ENCODE measurements around the gene AKAP6. TPM values are rescaled to one million over a fixed set of nuclear protein-coding genes. Genes with fewer than 3 reads are reported as not detected.

The AKAP6 gene
- total and polyA plus RNA-seq, 8 donors: 3.7 to 7.2 (median 6.0) TPM

- Histone ChIP-seq H3K4me1 (no peaks in the 10 kb centered on the region), H3K36me3 (no peaks in the 10 kb centered on the region), H3K27ac (no peak overlapping the region), H3K4me3 (no peak overlapping the region), H3K9me3 (no peaks in the 10 kb centered on the region), H3K27me3 (no peaks in the 10 kb centered on the region)
- no peak for TF ChIP-seq CTCF (IDR thresholded peaks at IDR 0.05)
- no peak for DNase-seq
- intact Hi-C loops (cut with DNase I): no loop called here
- no peak for ATAC-seq
Observed at GRCh38 chr14:32404784-32405573, 75.9 kb downstream of the AKAP6 start.

GRCh38 chr14:32405856-32406255 lies 76.8 kb downstream of the AKAP6 start:
- no peaks in the 10 kb centered on the region for H3K27me3 ChIP-seq
- no peak for TF ChIP-seq CTCF (IDR thresholded peaks at IDR 0.05)
- no peak overlapping the region for H3K27ac ChIP-seq
- DNase-seq: no peak
- no peak overlapping the region for H3K4me3 ChIP-seq
- H3K4me1 ChIP-seq: no peaks in the 10 kb centered on the region
- ATAC-seq: no peak
- no peaks in the 10 kb centered on the region for H3K36me3 ChIP-seq
- no peaks in the 10 kb centered on the region for H3K9me3 ChIP-seq
- intact Hi-C loops (cut with DNase I): no loop called here

- no peak overlapping the region for H3K27ac ChIP-seq
- H3K36me3 ChIP-seq: no peaks in the 10 kb centered on the region
- H3K4me3 ChIP-seq: no peak overlapping the region
- ATAC-seq: no peak
- no peak for TF ChIP-seq CTCF (IDR thresholded peaks at IDR 0.05)
- no peaks in the 10 kb centered on the region for H3K9me3 ChIP-seq
- H3K4me1 ChIP-seq: no peaks in the 10 kb centered on the region
- H3K27me3 ChIP-seq: no peaks in the 10 kb centered on the region
- intact Hi-C loops (cut with DNase I): no loop called here
- peak in 1 of 4 donors; percentile 24 for DNase-seq
Observed at GRCh38 chr14:32407130-32407529, 78.0 kb downstream of the AKAP6 start.

GRCh38 chr14:32408018-32408417 lies 78.9 kb downstream of the AKAP6 start:
- Histone ChIP-seq H3K36me3 (no peaks in the 10 kb centered on the region), H3K4me3 (no peak overlapping the region), H3K9me3 (no peaks in the 10 kb centered on the region), H3K27ac (no peak overlapping the region), H3K27me3 (no peaks in the 10 kb centered on the region), H3K4me1 (no peaks in the 10 kb centered on the region)
- intact Hi-C loops (cut with DNase I): no loop called here
- ATAC-seq (no peak), DNase-seq (peak in 2 of 4 donors; percentile 21 to 35)
- TF ChIP-seq CTCF (IDR thresholded peaks at IDR 0.05): no peak

- Histone ChIP-seq H3K4me3 (no peak overlapping the region), H3K27me3 (no peaks in the 10 kb centered on the region), H3K27ac (no peak overlapping the region), H3K9me3 (no peaks in the 10 kb centered on the region), H3K4me1 (no peaks in the 10 kb centered on the region), H3K36me3 (no peaks in the 10 kb centered on the region)
- intact Hi-C loops (cut with DNase I): no loop called here
- TF ChIP-seq CTCF (IDR thresholded peaks at IDR 0.05): no peak
- no peak for ATAC-seq
- DNase-seq: no peak
Observed at GRCh38 chr14:32412103-32412502, 83.0 kb downstream of the AKAP6 start.
